Erythroblast (primary cell): Measurements from ENCODE around the gene TMEM179.

Experiments
- GATA1 ChIP-seq: IDR thresholded peaks from 2 replicates; pipeline ENCODE4 v1.6.1; 2011; ENCODE audit warnings: low read depth, mild to moderate bottlenecking, control low read depth, low read length, moderate library complexity
- POLR2A ChIP-seq: IDR thresholded peaks from 2 replicates; pipeline ENCODE4 v1.6.1; 2011; ENCODE audit warnings: mild to moderate bottlenecking, low read length

DNA sequence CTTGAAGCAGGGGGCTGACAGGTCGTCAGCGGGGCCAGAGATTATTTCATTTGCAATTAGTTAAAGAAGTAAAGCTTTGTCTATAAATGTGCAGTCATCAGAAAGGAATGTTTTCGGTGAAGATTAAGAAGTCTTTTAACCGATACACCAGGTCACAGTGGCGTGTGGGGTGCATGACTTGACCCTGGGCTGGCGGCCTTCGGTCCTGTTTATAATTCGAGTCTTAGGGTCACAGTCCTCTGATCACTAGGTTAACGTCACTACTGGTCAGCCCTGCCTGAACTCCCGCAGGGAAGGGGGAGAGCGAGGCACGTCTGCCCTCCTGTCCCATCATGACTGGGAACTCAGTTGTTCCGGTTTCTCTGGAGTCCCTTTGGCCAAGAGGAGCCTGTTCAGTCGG is 30.0 kb downstream of the TMEM179 start:
- no peak for TF ChIP-seq POLR2A
- no peak for TF ChIP-seq GATA1
